ENCODE data around the gene WNT9B.

The WNT9B gene, protein sequence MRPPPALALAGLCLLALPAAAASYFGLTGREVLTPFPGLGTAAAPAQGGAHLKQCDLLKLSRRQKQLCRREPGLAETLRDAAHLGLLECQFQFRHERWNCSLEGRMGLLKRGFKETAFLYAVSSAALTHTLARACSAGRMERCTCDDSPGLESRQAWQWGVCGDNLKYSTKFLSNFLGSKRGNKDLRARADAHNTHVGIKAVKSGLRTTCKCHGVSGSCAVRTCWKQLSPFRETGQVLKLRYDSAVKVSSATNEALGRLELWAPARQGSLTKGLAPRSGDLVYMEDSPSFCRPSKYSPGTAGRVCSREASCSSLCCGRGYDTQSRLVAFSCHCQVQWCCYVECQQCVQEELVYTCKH

GRCh38 chr17:46851029-46851741 is at the start of gene WNT9B:
WNT9B (plus strand) TSS chr17:46851583; CDS start chr17:46851639, 56 bp downstream.
- DNase-seq (ENCODE audit: low read depth, low spot score), result no peak
- H3K27ac ChIP-seq, result no peak within 1 kb of the TSS
- no peaks in the 10 kb centered on the region for H3K36me3 ChIP-seq (ENCODE audit: insufficient read depth, low read length)
- no peaks in the 10 kb centered on the region for H3K9me3 ChIP-seq (ENCODE audit: low read depth, low read length)
- TF ChIP-seq FOXP2 (optimal IDR thresholded peaks at IDR 0.05; ENCODE audit: control extremely low read depth, extremely low read length, insufficient read depth) (no peak), POLR2AphosphoS5 (IDR thresholded peaks at IDR 0.05; ENCODE audit: borderline replicate concordance, low read depth, low read length) (no peak), EZH2 (IDR thresholded peaks at IDR 0.05) (no peak)
- H3K4me3 ChIP-seq, result peak within 1 kb of the TSS; percentile 47
- H3K9ac ChIP-seq (ENCODE audit: insufficient read length), result no peak within 1 kb of the TSS

DNA sequence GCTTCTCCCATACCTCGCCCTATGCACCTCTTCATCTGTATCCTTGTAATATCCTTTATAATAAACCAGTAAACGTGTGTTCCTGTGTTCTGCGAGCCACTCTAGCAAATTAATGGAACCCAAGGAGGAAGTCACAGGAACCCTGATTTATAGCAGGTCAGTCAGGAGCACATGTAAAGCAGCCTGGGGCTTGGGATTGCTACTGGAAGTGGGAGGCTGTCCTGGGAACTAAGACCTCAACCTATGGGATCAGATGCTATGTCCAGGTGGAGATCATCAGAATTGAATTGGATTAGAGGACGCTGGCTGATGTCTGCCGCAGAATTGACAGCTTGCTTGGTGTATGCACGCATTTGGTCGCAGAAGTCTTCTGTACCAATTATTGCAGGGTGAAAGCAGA is 48.6 kb upstream of the WNT9B start:
- Histone ChIP-seq H3K27ac (no peak overlapping the region), H3K9ac (ENCODE audit: insufficient read length) (no peak overlapping the region), H3K9me3 (ENCODE audit: low read depth, low read length) (no peaks in the 10 kb centered on the region), H3K36me3 (ENCODE audit: insufficient read depth, low read length) (no peaks in the 10 kb centered on the region), H3K4me3 (no peak overlapping the region)
- TF ChIP-seq FOXP2 (optimal IDR thresholded peaks at IDR 0.05; ENCODE audit: control extremely low read depth, extremely low read length, insufficient read depth), result no peak
- no peak for TF ChIP-seq POLR2AphosphoS5 (IDR thresholded peaks at IDR 0.05; ENCODE audit: borderline replicate concordance, low read depth, low read length)
- no peak for TF ChIP-seq EZH2 (IDR thresholded peaks at IDR 0.05)
- no peak for DNase-seq (ENCODE audit: low read depth, low spot score)

- no peak for DNase-seq (ENCODE audit: low read depth, low spot score)
- Histone ChIP-seq H3K9ac (ENCODE audit: insufficient read length) (no peak overlapping the region), H3K9me3 (ENCODE audit: low read depth, low read length) (no peaks in the 10 kb centered on the region), H3K36me3 (ENCODE audit: insufficient read depth, low read length) (no peaks in the 10 kb centered on the region), H3K27ac (no peak overlapping the region), H3K4me3 (no peak overlapping the region)
- TF ChIP-seq EZH2 (IDR thresholded peaks at IDR 0.05) (no peak), POLR2AphosphoS5 (IDR thresholded peaks at IDR 0.05; ENCODE audit: borderline replicate concordance, low read depth, low read length) (no peak), FOXP2 (optimal IDR thresholded peaks at IDR 0.05; ENCODE audit: control extremely low read depth, extremely low read length, insufficient read depth) (no peak)
These were observed 47.8 kb upstream of the WNT9B start for GRCh38 chr17:46803544-46803943.

- H3K9me3 ChIP-seq (ENCODE audit: low read depth, low read length), result no peaks in the 10 kb centered on the region
- no peak overlapping the region for H3K9ac ChIP-seq (ENCODE audit: insufficient read length)
- H3K36me3 ChIP-seq (ENCODE audit: insufficient read depth, low read length), result no peaks in the 10 kb centered on the region
- H3K4me3 ChIP-seq, result no peak overlapping the region
- H3K27ac ChIP-seq, result no peak overlapping the region
- no peak for DNase-seq (ENCODE audit: low read depth, low spot score)
- TF ChIP-seq FOXP2 (optimal IDR thresholded peaks at IDR 0.05; ENCODE audit: control extremely low read depth, extremely low read length, insufficient read depth) (no peak), POLR2AphosphoS5 (IDR thresholded peaks at IDR 0.05; ENCODE audit: borderline replicate concordance, low read depth, low read length) (no peak), EZH2 (IDR thresholded peaks at IDR 0.05) (no peak)
These were observed 45.6 kb upstream of the WNT9B start for GRCh38 chr17:46805771-46806170.

DNA sequence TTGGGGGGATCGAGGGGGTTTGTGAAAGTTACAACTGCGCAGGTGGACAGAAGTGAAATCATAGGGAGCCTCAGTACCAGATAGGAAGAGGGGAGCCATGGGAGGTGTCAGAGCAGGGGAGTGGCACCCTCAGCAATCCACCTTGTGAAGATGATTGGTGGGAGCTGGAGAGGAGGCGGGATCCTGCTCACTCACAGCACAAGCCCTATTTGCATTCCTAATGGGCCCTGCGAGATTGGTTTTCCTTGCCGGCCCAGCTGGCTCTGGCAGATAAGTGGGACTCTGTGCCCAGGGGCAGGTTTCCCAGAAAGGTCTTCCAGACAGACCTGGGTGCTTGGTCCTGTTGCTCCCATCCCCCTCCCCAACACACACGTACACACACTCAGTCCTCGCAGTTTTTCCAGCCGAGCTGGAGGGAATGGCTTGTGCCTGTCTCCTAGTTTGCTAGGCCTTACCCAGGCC is 42.2 kb upstream of the WNT9B start:
- Histone ChIP-seq H3K4me3 (no peak overlapping the region), H3K36me3 (ENCODE audit: insufficient read depth, low read length) (no peaks in the 10 kb centered on the region), H3K9ac (ENCODE audit: insufficient read length) (no peak overlapping the region), H3K9me3 (ENCODE audit: low read depth, low read length) (no peaks in the 10 kb centered on the region), H3K27ac (no peak overlapping the region)
- no peak for TF ChIP-seq POLR2AphosphoS5 (IDR thresholded peaks at IDR 0.05; ENCODE audit: borderline replicate concordance, low read depth, low read length)
- no peak for TF ChIP-seq EZH2 (IDR thresholded peaks at IDR 0.05)
- no peak for TF ChIP-seq FOXP2 (optimal IDR thresholded peaks at IDR 0.05; ENCODE audit: control extremely low read depth, extremely low read length, insufficient read depth)
- no peak for DNase-seq (ENCODE audit: low read depth, low spot score)

DNA sequence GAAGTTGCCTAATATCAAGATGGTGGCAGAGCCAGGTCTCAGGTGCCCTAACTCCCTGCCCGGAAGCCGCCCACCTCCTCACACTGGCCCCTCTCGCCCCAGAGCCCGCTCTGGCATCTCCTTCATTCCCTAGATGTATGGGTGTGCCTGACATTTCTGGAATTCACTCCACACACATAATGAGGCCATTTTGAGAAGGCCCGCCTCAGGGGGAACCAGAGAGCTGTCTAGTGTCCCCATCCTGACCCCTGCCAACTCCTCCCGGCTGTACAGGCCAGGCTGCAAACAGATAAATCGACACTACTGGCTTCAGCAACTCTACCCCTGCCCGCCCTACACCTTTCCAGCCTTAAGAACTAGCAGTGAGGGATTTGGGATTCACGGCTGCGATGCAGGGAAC is 40.5 kb upstream of the WNT9B start:
- Histone ChIP-seq H3K4me3 (no peak overlapping the region), H3K9ac (ENCODE audit: insufficient read length) (no peak overlapping the region), H3K27ac (no peak overlapping the region), H3K36me3 (ENCODE audit: insufficient read depth, low read length) (no peaks in the 10 kb centered on the region), H3K9me3 (ENCODE audit: low read depth, low read length) (no peaks in the 10 kb centered on the region)
- DNase-seq (ENCODE audit: low read depth, low spot score), result no peak
- TF ChIP-seq FOXP2 (optimal IDR thresholded peaks at IDR 0.05; ENCODE audit: control extremely low read depth, extremely low read length, insufficient read depth) (no peak), POLR2AphosphoS5 (IDR thresholded peaks at IDR 0.05; ENCODE audit: borderline replicate concordance, low read depth, low read length) (no peak), EZH2 (IDR thresholded peaks at IDR 0.05) (no peak)

DNA sequence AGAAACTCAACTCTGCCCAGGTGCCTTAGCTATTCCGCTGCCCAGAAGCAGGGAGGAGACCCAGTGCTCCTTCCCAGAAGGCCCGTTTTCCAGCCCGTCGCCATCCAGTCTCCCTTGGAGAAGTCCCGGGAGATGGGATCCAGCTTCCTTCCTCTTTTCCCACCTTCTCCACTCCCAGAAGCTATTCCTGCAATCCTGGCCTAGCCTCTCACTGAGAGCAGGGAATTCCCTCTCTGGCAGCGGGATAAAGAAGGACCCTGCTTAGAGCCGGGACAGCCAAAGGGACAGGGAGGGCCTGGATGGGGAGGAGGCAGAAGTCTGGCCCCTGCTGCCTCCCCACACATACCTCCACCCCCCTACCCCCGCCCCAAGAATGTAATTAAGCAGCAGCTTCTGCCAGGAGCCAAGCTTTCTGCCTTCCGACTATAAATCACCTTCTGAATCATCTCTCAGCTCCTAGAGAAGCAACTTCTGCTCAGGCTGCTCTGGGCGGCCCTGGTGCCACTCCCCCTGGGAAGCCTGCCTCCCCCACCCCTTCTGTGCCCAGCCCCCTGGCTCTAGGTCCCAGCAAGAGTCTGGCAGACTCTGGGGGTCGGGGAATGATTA is 39.3 kb upstream of the WNT9B start:
- TF ChIP-seq FOXP2 (optimal IDR thresholded peaks at IDR 0.05; ENCODE audit: control extremely low read depth, extremely low read length, insufficient read depth) (no peak), POLR2AphosphoS5 (IDR thresholded peaks at IDR 0.05; ENCODE audit: borderline replicate concordance, low read depth, low read length) (no peak), EZH2 (IDR thresholded peaks at IDR 0.05) (no peak)
- Histone ChIP-seq H3K9me3 (ENCODE audit: low read depth, low read length) (no peaks in the 10 kb centered on the region), H3K9ac (ENCODE audit: insufficient read length) (no peak overlapping the region), H3K36me3 (ENCODE audit: insufficient read depth, low read length) (no peaks in the 10 kb centered on the region), H3K27ac (no peak overlapping the region), H3K4me3 (no peak overlapping the region)
- no peak for DNase-seq (ENCODE audit: low read depth, low spot score)

DNA sequence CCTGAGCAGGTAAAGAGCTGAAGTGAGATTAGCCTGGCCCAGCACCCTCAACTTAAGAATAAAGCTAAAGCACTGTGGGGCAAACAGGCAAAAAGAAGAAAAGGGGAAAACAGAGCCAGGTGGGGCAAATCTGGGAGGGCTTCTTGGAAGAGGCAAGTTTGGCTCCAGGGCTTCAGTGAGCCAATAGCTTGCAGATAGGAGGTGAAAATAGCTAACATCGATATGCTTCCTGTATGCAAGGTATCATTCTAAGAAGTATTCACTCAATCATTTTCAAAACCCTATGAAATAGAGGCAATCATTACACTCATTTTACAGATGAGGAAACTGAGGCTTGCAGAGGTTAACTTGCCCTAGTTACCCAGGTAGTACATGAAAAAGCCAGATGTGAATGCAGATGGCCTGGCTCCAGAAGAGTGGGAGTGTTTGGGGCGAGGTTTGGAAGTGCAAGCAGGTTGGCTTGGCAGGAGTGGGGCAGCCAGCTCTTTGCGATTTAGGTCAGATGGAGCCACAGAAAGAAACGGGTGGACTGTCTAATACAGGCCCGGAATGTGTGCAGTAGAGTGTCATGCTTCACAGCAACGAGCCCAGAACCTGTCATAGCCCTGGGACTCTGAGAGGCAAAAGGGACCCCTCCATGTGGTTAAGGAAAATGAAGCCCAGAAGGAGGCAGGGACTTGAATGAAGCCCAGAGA is 38.6 kb upstream of the WNT9B start:
- no peak overlapping the region for H3K4me3 ChIP-seq
- H3K9me3 ChIP-seq (ENCODE audit: low read depth, low read length), result no peaks in the 10 kb centered on the region
- no peak for TF ChIP-seq EZH2 (IDR thresholded peaks at IDR 0.05)
- no peak for TF ChIP-seq FOXP2 (optimal IDR thresholded peaks at IDR 0.05; ENCODE audit: control extremely low read depth, extremely low read length, insufficient read depth)
- no peak for TF ChIP-seq POLR2AphosphoS5 (IDR thresholded peaks at IDR 0.05; ENCODE audit: borderline replicate concordance, low read depth, low read length)
- DNase-seq (ENCODE audit: low read depth, low spot score), result no peak
- no peak overlapping the region for H3K27ac ChIP-seq
- H3K36me3 ChIP-seq (ENCODE audit: insufficient read depth, low read length), result no peaks in the 10 kb centered on the region
- no peak overlapping the region for H3K9ac ChIP-seq (ENCODE audit: insufficient read length)
